Neural cell (in vitro differentiated cells): ENCODE results near the gene FOSL2. TPM values are rescaled to one million over a fixed set of nuclear protein-coding genes. Genes with fewer than 3 reads are reported as not detected.

Experiments
- H2AFZ ChIP-seq: fragments of 200-600, 300-800 bp; sonication (generic), shearing (Covaris generic); 2 replicates; pipeline ENCODE4 v1.6.0; 2014; ENCODE audit warnings: low read depth, mild to moderate bottlenecking, antibody characterized with exemption, low read length, moderate library complexity
- H3F3A ChIP-seq: fragments of 200-600 bp; shearing (Covaris generic); 2 replicates; pipeline ENCODE4 v1.6.1; 2016; ENCODE audit warnings: mild to moderate bottlenecking, moderate library complexity, mixed read lengths, antibody characterized with exemption, low read length; ENCODE audit not compliant: insufficient read depth, poor library complexity, severe bottlenecking
- H3K27ac ChIP-seq: fragments of 200-600, 300-800 bp; sonication (generic), shearing (Covaris generic); 2 replicates; pipeline ENCODE4 v1.5.1; 2014; ENCODE audit warnings: mild to moderate bottlenecking, low read length, moderate library complexity
- H3K27me3 ChIP-seq: fragments of 300-800, 200-600 bp; sonication (generic), shearing (Covaris generic); 2 replicates; pipeline ENCODE4 v1.6.0; 2014; ENCODE audit warnings: mild to moderate bottlenecking, low read depth, low read length, moderate library complexity; ENCODE audit not compliant: insufficient read depth
- H3K36me3 ChIP-seq: fragments of 300-800, 200-600 bp; sonication (generic), shearing (Covaris generic); 2 replicates; pipeline ENCODE4 v1.5.1; 2014; ENCODE audit warnings: mild to moderate bottlenecking, antibody characterized with exemption, low read length, moderate library complexity; ENCODE audit not compliant: insufficient read depth
- H3K4me2 ChIP-seq: fragments of 300-800, 200-600 bp; sonication (generic), shearing (Covaris generic); 2 replicates; pipeline ENCODE4 v1.6.0; 2014; ENCODE audit warnings: mild to moderate bottlenecking, low read length
- H3K4me3 ChIP-seq: fragments of 300-800, 200-600 bp; sonication (generic), shearing (Covaris generic); 2 replicates; pipeline ENCODE4 v1.5.1; 2014; ENCODE audit warnings: mild to moderate bottlenecking, low read length, moderate library complexity
- H3K79me2 ChIP-seq: fragments of 200-600 bp; shearing (Covaris generic); replicated peaks from 2 replicates; pipeline ENCODE4 v1.6.0; 2014; ENCODE audit warnings: mild to moderate bottlenecking, low read length, moderate library complexity; ENCODE audit not compliant: insufficient read depth
- H3K9ac ChIP-seq: fragments of 300-800, 200-600 bp; sonication (generic), shearing (Covaris generic); 2 replicates; pipeline ENCODE4 v1.6.1; 2016; ENCODE audit warnings: mild to moderate bottlenecking, low read length, mixed read lengths
- H3K9me2 ChIP-seq: fragments of 200-600 bp; shearing (Covaris generic); 2 replicates; pipeline ENCODE4 v1.6.1; 2016; ENCODE audit warnings: mild to moderate bottlenecking, low read length, mixed read lengths; ENCODE audit not compliant: insufficient read depth
- H3K9me3 ChIP-seq: fragments of 200-600, 300-800 bp; sonication (generic), shearing (Covaris generic); 2 replicates; pipeline ENCODE4 v1.6.1; 2016; ENCODE audit warnings: mild to moderate bottlenecking, mixed run types, low read length, moderate library complexity, mixed read lengths
- H4K20me1 ChIP-seq: fragments of 200-600 bp; shearing (Covaris generic); 2 replicates; pipeline ENCODE4 v1.6.1; 2016; ENCODE audit warnings: mild to moderate bottlenecking, mixed run types; ENCODE audit not compliant: insufficient read depth
- CTCF ChIP-seq: fragments of 450-650 bp; IDR thresholded peaks from 2 replicates; pipeline ENCODE4 v1.5.1; 2014; ENCODE audit warnings: antibody characterized with exemption, mild to moderate bottlenecking, moderate library complexity; ENCODE audit not compliant: poor library complexity, severe bottlenecking
- EP300 ChIP-seq: fragments of 450-650 bp; conservative IDR thresholded peaks from 2 replicates; pipeline ENCODE4 v1.6.1; 2014; ENCODE audit warnings: antibody characterized with exemption, mild to moderate bottlenecking, moderate library complexity; ENCODE audit not compliant: poor library complexity, severe bottlenecking
- EZH2 ChIP-seq: fragments of 200-600, 300-800 bp; shearing (Covaris generic), sonication (generic); IDR thresholded peaks from 2 replicates; pipeline ENCODE4 v1.6.1; 2014; ENCODE audit warnings: antibody characterized with exemption, low read length, borderline replicate concordance, mild to moderate bottlenecking; ENCODE audit not compliant: insufficient read depth, poor library complexity, severe bottlenecking
- MXI1 ChIP-seq: fragments of 450-650 bp; conservative IDR thresholded peaks from 2 replicates; pipeline ENCODE4 v1.6.1; 2014; ENCODE audit warnings: antibody characterized with exemption, mild to moderate bottlenecking; ENCODE audit not compliant: poor library complexity, severe bottlenecking
- POLR2AphosphoS5 ChIP-seq: IDR thresholded peaks from 2 replicates; pipeline ENCODE4 v1.6.1; 2012
- RAD21 ChIP-seq: fragments of 450-650 bp; conservative IDR thresholded peaks from 2 replicates; pipeline ENCODE4 v1.6.1; 2014; ENCODE audit warnings: antibody characterized with exemption, mild to moderate bottlenecking, moderate library complexity
- REST ChIP-seq: IDR thresholded peaks from 2 replicates; pipeline ENCODE4 v1.6.1; 2012; ENCODE audit warnings: borderline replicate concordance
- SMC3 ChIP-seq: fragments of 450-650 bp; conservative IDR thresholded peaks from 2 replicates; pipeline ENCODE4 v1.6.1; 2014; ENCODE audit warnings: antibody characterized with exemption, mild to moderate bottlenecking, moderate library complexity; ENCODE audit not compliant: poor library complexity
- TAF1 ChIP-seq: IDR thresholded peaks from 2 replicates; pipeline ENCODE4 v1.6.1; 2012; ENCODE audit warnings: low read depth
- polyA plus RNA-seq: library from polyadenylated mRNA; depleted of rRNA; stranded (reverse); fragments of >200 nt; gene quantifications from 2 replicates; pipeline ENCODE4 v1.2.3, GENCODE V29; 2014

The FOSL2 gene
- polyA plus RNA-seq, 1 donor from 2014 or later, result 2.8 TPM

- no peaks in the 10 kb centered on the region for H3K79me2 ChIP-seq
- no peaks in the 10 kb centered on the region for H4K20me1 ChIP-seq
- H3K9me3 ChIP-seq, result no peaks in the 10 kb centered on the region
- TF ChIP-seq MXI1 (no peak), EZH2 (no peak), SMC3 (no peak), REST (no peak), POLR2AphosphoS5 (no peak), EP300 (no peak), TAF1 (no peak), CTCF (no peak), RAD21 (no peak)
- H2AFZ ChIP-seq, result no peak overlapping the region
- H3K4me2 ChIP-seq, result no peak overlapping the region
- no peak overlapping the region for H3K27ac ChIP-seq
- H3K9me2 ChIP-seq, result no peaks in the 10 kb centered on the region
- no peaks in the 10 kb centered on the region for H3K36me3 ChIP-seq
- H3K9ac ChIP-seq, result no peak overlapping the region
- H3K4me3 ChIP-seq, result no peak overlapping the region
- H3K27me3 ChIP-seq, result no peaks in the 10 kb centered on the region
- no peaks in the 10 kb centered on the region for H3F3A ChIP-seq
These were observed 38.2 kb downstream of the FOSL2 start for GRCh38 chr2:28430788-28431418.

GRCh38 chr2:28431741-28432140 is 39.1 kb downstream of the FOSL2 start:
- H3F3A ChIP-seq, result no peaks in the 10 kb centered on the region
- TF ChIP-seq EP300 (no peak), POLR2AphosphoS5 (no peak), RAD21 (no peak), MXI1 (no peak), CTCF (no peak), SMC3 (no peak), TAF1 (no peak), EZH2 (no peak)
- no peaks in the 10 kb centered on the region for H3K27me3 ChIP-seq
- H2AFZ ChIP-seq, result no peak overlapping the region
- no peaks in the 10 kb centered on the region for H4K20me1 ChIP-seq
- no peaks in the 10 kb centered on the region for H3K36me3 ChIP-seq
- no peak overlapping the region for H3K4me2 ChIP-seq
- no peak overlapping the region for H3K4me3 ChIP-seq
- no peaks in the 10 kb centered on the region for H3K9me3 ChIP-seq
- H3K27ac ChIP-seq, result no peak overlapping the region
- no peaks in the 10 kb centered on the region for H3K79me2 ChIP-seq
- no peaks in the 10 kb centered on the region for H3K9me2 ChIP-seq
- H3K9ac ChIP-seq, result no peak overlapping the region
